Loucy (cell line): ENCODE results near the gene CLDN6.

Experiments used
- H2AFZ ChIP-seq: fragments of 200-600 bp; sonication (generic); 2 replicates; pipeline ENCODE4 v1.6.0; 2016; ENCODE audit warnings: antibody characterized with exemption, mild to moderate bottlenecking, low read length, moderate library complexity
- H3F3A ChIP-seq: fragments of 200-600 bp; 2 replicates; pipeline ENCODE4 v1.6.0; 2016; ENCODE audit warnings: antibody characterized with exemption, low read depth, mild to moderate bottlenecking
- H3K27me3 ChIP-seq: fragments of 200-600 bp; sonication (generic); 2 replicates; pipeline ENCODE4 v1.6.1; 2014; ENCODE audit warnings: low read length, mild to moderate bottlenecking; ENCODE audit not compliant: insufficient read depth, poor library complexity, severe bottlenecking
- H3K36me3 ChIP-seq: fragments of 200-600 bp; sonication (generic); 2 replicates; pipeline ENCODE4 v1.6.1; 2016; ENCODE audit warnings: low read length; ENCODE audit not compliant: insufficient read depth
- H3K4me1 ChIP-seq: fragments of 200-600 bp; sonication (generic); 2 replicates; pipeline ENCODE4 v1.5.1; 2014; ENCODE audit warnings: low read length, mild to moderate bottlenecking; ENCODE audit not compliant: insufficient read depth, poor library complexity, severe bottlenecking
- H3K4me2 ChIP-seq: fragments of 200-600 bp; sonication (generic); 2 replicates; pipeline ENCODE4 v1.6.0; 2014; ENCODE audit warnings: antibody characterized with exemption, low read length, low read depth, mild to moderate bottlenecking; ENCODE audit not compliant: poor library complexity, severe bottlenecking
- H3K4me3 ChIP-seq: fragments of 200-600 bp; sonication (generic); 2 replicates; pipeline ENCODE4 v1.5.1; 2014; ENCODE audit warnings: low read length, mild to moderate bottlenecking, mixed read lengths; ENCODE audit not compliant: poor library complexity, severe bottlenecking
- H3K79me2 ChIP-seq: fragments of 200-600 bp; sonication (generic); 2 replicates; pipeline ENCODE4 v1.6.1; 2014; ENCODE audit warnings: low read length; ENCODE audit not compliant: insufficient read depth
- H3K9ac ChIP-seq: fragments of 200-600 bp; sonication (generic); 2 replicates; pipeline ENCODE4 v1.6.0; 2014; ENCODE audit warnings: mild to moderate bottlenecking, low read depth, low read length, moderate library complexity; ENCODE audit not compliant: poor library complexity, severe bottlenecking
- H3K9me2 ChIP-seq: fragments of 200-600 bp; sonication (generic); replicated peaks from 2 replicates; pipeline ENCODE4 v1.6.1; 2016; ENCODE audit warnings: low read depth, low read length, mixed read lengths
- H3K9me3 ChIP-seq: fragments of 200-600 bp; sonication (generic); 2 replicates; pipeline ENCODE4 v1.6.1; 2014; ENCODE audit warnings: mild to moderate bottlenecking, antibody characterized with exemption, low read length, low read depth; ENCODE audit not compliant: insufficient read depth
- H4K20me1 ChIP-seq: fragments of 200-600 bp; sonication (generic); 2 replicates; pipeline ENCODE4 v1.6.0; 2014; ENCODE audit warnings: antibody characterized with exemption, low read length, mild to moderate bottlenecking; ENCODE audit not compliant: insufficient read depth, poor library complexity, severe bottlenecking
- CTCF ChIP-seq: fragments of 200-600 bp; sonication (generic); conservative IDR thresholded peaks from 2 replicates; pipeline ENCODE4 v1.5.1; 2014; ENCODE audit warnings: mild to moderate bottlenecking, antibody characterized with exemption, low read length
- EZH2phosphoT487 ChIP-seq: fragments of 200-600 bp; IDR thresholded peaks from 2 replicates; pipeline ENCODE4 v1.6.1; 2018; ENCODE audit warnings: antibody characterized with exemption, mild to moderate bottlenecking, moderate library complexity, borderline replicate concordance

CLDN6 gene

DNA sequence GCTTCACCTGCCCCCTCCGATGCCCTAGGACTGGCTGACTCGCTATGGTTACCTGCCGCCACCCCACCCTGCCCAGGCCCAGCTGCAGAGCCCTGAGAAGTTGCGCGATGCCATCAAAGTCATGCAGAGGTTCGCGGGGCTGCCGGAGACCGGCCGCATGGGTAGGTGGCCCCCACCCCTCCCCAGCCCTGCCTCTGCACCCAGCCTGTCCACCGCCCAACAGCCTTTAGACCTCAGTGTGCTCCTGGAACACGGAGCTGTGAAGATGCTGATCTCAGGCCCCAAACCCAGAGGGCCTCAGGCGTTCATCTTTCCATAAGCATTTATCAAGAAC, 29.4 kb upstream of the CLDN6 start:
- H3K79me2 ChIP-seq: no peaks in the 10 kb centered on the region
- no peak overlapping the region for H3K9ac ChIP-seq
- H3K36me3 ChIP-seq: no peaks in the 10 kb centered on the region
- H3K9me3 ChIP-seq: no peaks in the 10 kb centered on the region
- H2AFZ ChIP-seq: no peak overlapping the region
- no peaks in the 10 kb centered on the region for H3K27me3 ChIP-seq
- H3K4me2 ChIP-seq: no peak overlapping the region
- H3K4me3 ChIP-seq: no peak overlapping the region
- no peaks in the 10 kb centered on the region for H3F3A ChIP-seq
- TF ChIP-seq CTCF (no peak), EZH2phosphoT487 (no peak)
- H3K9me2 ChIP-seq: no peaks in the 10 kb centered on the region
- H4K20me1 ChIP-seq: no peaks in the 10 kb centered on the region
- no peaks in the 10 kb centered on the region for H3K4me1 ChIP-seq

DNA sequence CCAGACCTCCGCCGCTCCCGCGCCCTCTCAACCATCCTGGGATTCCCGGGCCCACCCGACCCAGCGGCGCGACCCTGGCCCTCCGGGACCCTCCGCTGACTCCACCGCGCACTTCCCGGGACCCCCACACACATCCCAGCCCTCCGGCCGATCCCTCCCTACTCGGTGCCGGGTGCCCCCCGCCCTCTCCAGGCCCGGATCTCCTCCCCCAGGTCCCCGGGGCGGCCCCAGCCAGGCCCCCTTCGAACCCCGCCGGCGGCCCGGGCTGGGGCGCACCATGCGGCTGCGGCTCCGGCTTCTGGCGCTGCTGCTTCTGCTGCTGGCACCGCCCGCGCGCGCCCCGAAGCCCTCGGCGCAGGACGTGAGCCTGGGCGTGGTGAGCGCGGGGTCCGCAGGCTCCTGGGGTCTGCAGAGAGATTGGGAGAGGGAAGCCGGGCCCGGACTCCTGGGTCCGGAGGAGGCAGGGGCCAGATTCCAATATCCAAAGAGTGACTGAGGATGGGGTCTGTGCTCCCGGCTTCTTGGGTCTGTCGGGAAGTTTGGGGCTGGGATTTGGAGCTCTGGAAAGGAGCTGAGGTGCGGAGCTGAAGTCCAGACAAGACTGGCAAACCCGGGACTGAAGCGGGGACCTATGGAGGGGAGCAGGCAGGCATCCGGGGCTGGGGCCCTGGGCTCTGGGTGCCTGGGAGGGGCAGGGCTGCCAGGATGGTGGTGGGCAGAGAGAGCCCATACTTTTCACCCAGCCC, 28.8 kb upstream of the CLDN6 start:
- Histone ChIP-seq H2AFZ (no peak overlapping the region), H3K27me3 (no peaks in the 10 kb centered on the region), H3K36me3 (no peaks in the 10 kb centered on the region), H3K4me1 (no peaks in the 10 kb centered on the region), H3K79me2 (no peaks in the 10 kb centered on the region), H3K9me3 (no peaks in the 10 kb centered on the region), H4K20me1 (no peaks in the 10 kb centered on the region), H3K9ac (no peak overlapping the region), H3K4me3 (no peak overlapping the region), H3K4me2 (no peak overlapping the region), H3F3A (no peaks in the 10 kb centered on the region), H3K9me2 (no peaks in the 10 kb centered on the region)
- TF ChIP-seq EZH2phosphoT487: no peak
- TF ChIP-seq CTCF: no peak

GRCh38 chr16:3045758-3046640, 28.0 kb upstream of the CLDN6 start, which contains the start of gene MMP25:
Gene MMP25, plus strand, starts transcription at chr16:3046561. Its CDS starts 357 bp downstream, at chr16:3046918.
- Histone ChIP-seq H3F3A (no peaks in the 10 kb centered on the region), H3K79me2 (no peaks in the 10 kb centered on the region), H4K20me1 (no peaks in the 10 kb centered on the region), H3K9me3 (no peaks in the 10 kb centered on the region), H3K27me3 (no peaks in the 10 kb centered on the region), H3K9me2 (no peaks in the 10 kb centered on the region), H3K4me3 (peak within 1 kb of the TSS; percentile 54), H2AFZ (no peak within 1 kb of the TSS), H3K36me3 (no peaks in the 10 kb centered on the region), H3K4me2 (peak within 1 kb of the TSS; percentile 46), H3K9ac (no peak within 1 kb of the TSS), H3K4me1 (no peaks in the 10 kb centered on the region)
- TF ChIP-seq EZH2phosphoT487 (no peak), CTCF (no peak)
